ENCODE results near the gene HAUS8. TPM values are rescaled to one million over a fixed set of nuclear protein-coding genes. Genes with fewer than 3 reads are reported as not detected.

The HAUS8 gene
- total RNA-seq, 4 donors from 2014 or later: 3.3 to 7.0 (median 5.7) TPM

- WGBS, 2 donors: 78 to 85% methylated on average over 9 of the region's 9 CpGs
- intact Hi-C loops (cut with DNase I; ENCODE audit: low total_unique reads): no loop called here
- TF ChIP-seq CTCF (IDR thresholded peaks at IDR 0.05) (no peak), POLR2A (IDR thresholded peaks at IDR 0.05) (no peak)
- peak in 1 of 2 donors; percentile 77 for DNase-seq (ENCODE audit: low spot score in 2 of 2)
- H3K4me3 ChIP-seq (ENCODE audit: low read depth, poor library complexity, severe bottlenecking): no peak overlapping the region
Measured at GRCh38 chr19:17090583-17090982, 15.3 kb upstream of the HAUS8 start.

- no peak overlapping the region for H3K4me3 ChIP-seq (ENCODE audit: low read depth, poor library complexity, severe bottlenecking)
- no peak for DNase-seq (ENCODE audit: low spot score in 2 of 2)
- intact Hi-C loops (cut with DNase I; ENCODE audit: low total_unique reads): no loop called here
- WGBS, 2 donors: 91 to 97% methylated on average over 5 of the region's 5 CpGs
- TF ChIP-seq CTCF (IDR thresholded peaks at IDR 0.05) (no peak), POLR2A (IDR thresholded peaks at IDR 0.05) (no peak)
Measured at GRCh38 chr19:17088552-17088951, 13.3 kb upstream of the HAUS8 start.

- WGBS, 2 donors: 77 to 88% methylated on average over 6 of the region's 6 CpGs
- intact Hi-C loops (cut with DNase I; ENCODE audit: low total_unique reads): no loop called here
- DNase-seq (ENCODE audit: low spot score in 2 of 2): no peak
- H3K4me3 ChIP-seq (ENCODE audit: low read depth, poor library complexity, severe bottlenecking): no peak overlapping the region
- TF ChIP-seq CTCF (IDR thresholded peaks at IDR 0.05): no peak
- TF ChIP-seq POLR2A (IDR thresholded peaks at IDR 0.05): no peak
Measured at GRCh38 chr19:17086834-17087233, 11.6 kb upstream of the HAUS8 start.

- no peak for TF ChIP-seq POLR2A (IDR thresholded peaks at IDR 0.05)
- no peak for TF ChIP-seq CTCF (IDR thresholded peaks at IDR 0.05)
- intact Hi-C loops (cut with DNase I; ENCODE audit: low total_unique reads): no loop called here
- 83 to 94% methylated on average over 13 to 14 of the region's 14 CpGs for WGBS, 2 donors
- no peak for DNase-seq (ENCODE audit: low spot score in 2 of 2)
- no peak overlapping the region for H3K4me3 ChIP-seq (ENCODE audit: low read depth, poor library complexity, severe bottlenecking)
Measured at GRCh38 chr19:17086120-17086519, 10.9 kb upstream of the HAUS8 start.

- intact Hi-C loops (cut with DNase I; ENCODE audit: low total_unique reads): no loop called here
- no peak for DNase-seq (ENCODE audit: low spot score in 2 of 2)
- WGBS, 2 donors: 61 to 73% methylated on average over 18 to 19 of the region's 20 CpGs
- no peak overlapping the region for H3K4me3 ChIP-seq (ENCODE audit: low read depth, poor library complexity, severe bottlenecking)
- no peak for TF ChIP-seq CTCF (IDR thresholded peaks at IDR 0.05)
- no peak for TF ChIP-seq POLR2A (IDR thresholded peaks at IDR 0.05)
Measured at GRCh38 chr19:17081672-17082630, 6.7 kb upstream of the HAUS8 start.
